ENCODE data around the gene CSRP3. TPM values are rescaled to one million over a fixed set of nuclear protein-coding genes. Genes with fewer than 3 reads are reported as not detected.

CSRP3 gene
- total RNA-seq, 4 donors from 2014 or later: 0.19 TPM; not detected in 3

GRCh38 chr11:19194620-19195308, 7.0 kb downstream of the CSRP3 start:
- 85 to 86% methylated on average over 4 of the region's 4 CpGs for WGBS, 2 donors (ENCODE audit: low coverage in 1 of 2)
- H3K27ac ChIP-seq: no peak overlapping the region
- TF ChIP-seq EP300 (IDR thresholded peaks at IDR 0.05) (no peak), POLR2AphosphoS5 (IDR thresholded peaks at IDR 0.05) (no peak), CTCF (IDR thresholded peaks at IDR 0.05) (no peak), POLR2A (IDR thresholded peaks at IDR 0.05) (no peak)
- no peaks in the 10 kb centered on the region for H3K4me1 ChIP-seq
- no peaks in the 10 kb centered on the region for H3K27me3 ChIP-seq
- H3K36me3 ChIP-seq: no peaks in the 10 kb centered on the region
- ATAC-seq: no peak
- H3K4me3 ChIP-seq: no peak overlapping the region
- H3K9me3 ChIP-seq: no peaks in the 10 kb centered on the region

- no peak for ATAC-seq
- Histone ChIP-seq H3K27ac (no peak overlapping the region), H3K9me3 (no peaks in the 10 kb centered on the region), H3K4me1 (no peaks in the 10 kb centered on the region), H3K4me3 (no peak overlapping the region), H3K36me3 (no peaks in the 10 kb centered on the region), H3K27me3 (no peaks in the 10 kb centered on the region)
- 65 to 70% methylated on average over 1 to 2 of the region's 2 CpGs for WGBS, 2 donors (ENCODE audit: low coverage in 1 of 2)
- TF ChIP-seq POLR2A (IDR thresholded peaks at IDR 0.05) (no peak), POLR2AphosphoS5 (IDR thresholded peaks at IDR 0.05) (no peak), EP300 (IDR thresholded peaks at IDR 0.05) (no peak), CTCF (IDR thresholded peaks at IDR 0.05) (no peak)
Observed at GRCh38 chr11:19193916-19194315, 7.9 kb downstream of the CSRP3 start.

- Histone ChIP-seq H3K4me3 (no peak overlapping the region), H3K36me3 (no peaks in the 10 kb centered on the region), H3K27me3 (no peaks in the 10 kb centered on the region), H3K27ac (no peak overlapping the region), H3K4me1 (no peaks in the 10 kb centered on the region), H3K9me3 (no peaks in the 10 kb centered on the region)
- no peak for TF ChIP-seq EP300 (IDR thresholded peaks at IDR 0.05)
- TF ChIP-seq POLR2AphosphoS5 (IDR thresholded peaks at IDR 0.05): no peak
- no peak for TF ChIP-seq CTCF (IDR thresholded peaks at IDR 0.05)
- TF ChIP-seq POLR2A (IDR thresholded peaks at IDR 0.05): no peak
- WGBS, 2 donors (ENCODE audit: low coverage in 1 of 2): 76 to 100% methylated on average over 5 of the region's 7 CpGs
- ATAC-seq: no peak
Observed at GRCh38 chr11:19191530-19192169, 10.1 kb downstream of the CSRP3 start.

GRCh38 chr11:19187833-19188258, 13.9 kb downstream of the CSRP3 start:
- Histone ChIP-seq H3K27ac (no peak overlapping the region), H3K9me3 (no peaks in the 10 kb centered on the region), H3K36me3 (no peaks in the 10 kb centered on the region), H3K4me3 (no peak overlapping the region), H3K4me1 (no peaks in the 10 kb centered on the region), H3K27me3 (no peaks in the 10 kb centered on the region)
- no peak for ATAC-seq
- WGBS, 2 donors (ENCODE audit: low coverage in 1 of 2): 92% methylated on average over 7 of the region's 9 CpGs; no CpG with 5 or more reads in 1 of the 2 donors
- TF ChIP-seq POLR2A (IDR thresholded peaks at IDR 0.05) (no peak), POLR2AphosphoS5 (IDR thresholded peaks at IDR 0.05) (no peak), EP300 (IDR thresholded peaks at IDR 0.05) (no peak), CTCF (IDR thresholded peaks at IDR 0.05) (no peak)
